ENCODE results near the gene NOSTRIN.
"Not testable (repeated sequence)": the region's sequence is repeated elsewhere in the genome, so short reads cannot be mapped to it uniquely, and the experiment has no call there.

NOSTRIN gene

GRCh38 chr2:168854651-168855050, 52.2 kb downstream of the NOSTRIN start:
- H3K27me3 ChIP-seq (ENCODE audit: insufficient read depth, poor library complexity, severe bottlenecking), result no peaks in the 10 kb centered on the region
- TF ChIP-seq REST (IDR thresholded peaks at IDR 0.05; ENCODE audit: insufficient replicate concordance, low read depth) (no peak), POLR2AphosphoS5 (IDR thresholded peaks at IDR 0.05; ENCODE audit: low read depth) (no peak), GABPA (IDR thresholded peaks at IDR 0.05; ENCODE audit: low read depth) (no peak), SPI1 (IDR thresholded peaks at IDR 0.05; ENCODE audit: borderline replicate concordance, low read depth) (no peak)
- TF ChIP-seq, protein P1, sequence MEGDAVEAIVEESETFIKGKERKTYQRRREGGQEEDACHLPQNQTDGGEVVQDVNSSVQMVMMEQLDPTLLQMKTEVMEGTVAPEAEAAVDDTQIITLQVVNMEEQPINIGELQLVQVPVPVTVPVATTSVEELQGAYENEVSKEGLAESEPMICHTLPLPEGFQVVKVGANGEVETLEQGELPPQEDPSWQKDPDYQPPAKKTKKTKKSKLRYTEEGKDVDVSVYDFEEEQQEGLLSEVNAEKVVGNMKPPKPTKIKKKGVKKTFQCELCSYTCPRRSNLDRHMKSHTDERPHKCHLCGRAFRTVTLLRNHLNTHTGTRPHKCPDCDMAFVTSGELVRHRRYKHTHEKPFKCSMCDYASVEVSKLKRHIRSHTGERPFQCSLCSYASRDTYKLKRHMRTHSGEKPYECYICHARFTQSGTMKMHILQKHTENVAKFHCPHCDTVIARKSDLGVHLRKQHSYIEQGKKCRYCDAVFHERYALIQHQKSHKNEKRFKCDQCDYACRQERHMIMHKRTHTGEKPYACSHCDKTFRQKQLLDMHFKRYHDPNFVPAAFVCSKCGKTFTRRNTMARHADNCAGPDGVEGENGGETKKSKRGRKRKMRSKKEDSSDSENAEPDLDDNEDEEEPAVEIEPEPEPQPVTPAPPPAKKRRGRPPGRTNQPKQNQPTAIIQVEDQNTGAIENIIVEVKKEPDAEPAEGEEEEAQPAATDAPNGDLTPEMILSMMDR (IDR thresholded peaks at IDR 0.05; ENCODE audit: insufficient read depth, low read length), result no peak
- H3K27ac ChIP-seq (replicated peaks), result no peak overlapping the region
- DNase-seq (ENCODE audit: low read depth in 1 of 2, low spot score in 1 of 2), result no peak
- H3K4me3 ChIP-seq (replicated peaks; ENCODE audit: insufficient read depth, low read length), result no peak overlapping the region

DNA sequence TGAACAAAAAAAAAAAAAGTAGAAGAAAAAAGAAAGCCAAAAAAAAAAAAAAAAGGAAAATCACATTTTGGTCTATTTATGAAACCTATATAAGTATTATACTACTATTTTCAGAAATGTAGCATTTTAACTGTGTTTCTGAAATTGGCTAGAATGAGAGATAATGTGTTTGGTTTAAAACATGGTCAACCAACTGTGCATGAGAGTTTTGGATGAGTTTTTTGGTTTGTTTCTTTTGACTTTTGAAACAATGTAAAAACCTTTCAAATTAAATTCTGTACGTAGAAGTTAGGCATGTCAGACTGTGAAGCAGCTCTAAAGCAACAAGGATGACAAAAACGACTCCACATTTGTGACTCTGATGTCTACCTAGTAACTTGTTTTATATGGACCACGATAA, 53.2 kb downstream of the NOSTRIN start:
- no peak for DNase-seq (ENCODE audit: low read depth in 1 of 2, low spot score in 1 of 2)
- TF ChIP-seq, protein P1 (IDR thresholded peaks at IDR 0.05; ENCODE audit: insufficient read depth, low read length), result no peak
- no peak for TF ChIP-seq GABPA (IDR thresholded peaks at IDR 0.05; ENCODE audit: low read depth)
- no peak for TF ChIP-seq POLR2AphosphoS5 (IDR thresholded peaks at IDR 0.05; ENCODE audit: low read depth)
- TF ChIP-seq REST (IDR thresholded peaks at IDR 0.05; ENCODE audit: insufficient replicate concordance, low read depth), result no peak
- TF ChIP-seq SPI1 (IDR thresholded peaks at IDR 0.05; ENCODE audit: borderline replicate concordance, low read depth), result no peak
- Histone ChIP-seq H3K4me3 (replicated peaks; ENCODE audit: insufficient read depth, low read length) (no peak overlapping the region), H3K27me3 (ENCODE audit: insufficient read depth, poor library complexity, severe bottlenecking) (no peaks in the 10 kb centered on the region), H3K27ac (replicated peaks) (no peak overlapping the region)

DNA sequence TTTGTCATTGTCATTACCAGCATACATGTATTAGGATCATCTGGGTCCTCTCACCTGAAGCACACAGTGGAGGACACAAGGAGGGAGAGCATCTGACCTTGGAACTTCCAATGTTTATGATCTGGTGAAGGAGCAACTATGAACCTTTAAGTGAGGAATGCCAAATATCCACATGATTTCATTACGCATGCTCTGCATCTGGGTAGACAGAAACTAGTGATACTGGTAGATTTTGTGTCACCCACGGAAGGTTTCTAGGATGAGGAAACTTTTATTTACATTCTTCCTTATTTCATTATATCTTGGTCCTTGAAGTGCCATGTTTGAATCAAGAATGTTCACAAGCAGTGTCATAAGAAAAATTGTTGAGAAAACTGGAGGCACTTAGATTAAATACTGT, 55.7 kb downstream of the NOSTRIN start:
- no peak overlapping the region for H3K27ac ChIP-seq (replicated peaks)
- no peak for DNase-seq (ENCODE audit: low read depth in 1 of 2, low spot score in 1 of 2)
- TF ChIP-seq REST (IDR thresholded peaks at IDR 0.05; ENCODE audit: insufficient replicate concordance, low read depth), result no peak
- no peak for TF ChIP-seq GABPA (IDR thresholded peaks at IDR 0.05; ENCODE audit: low read depth)
- no peak for TF ChIP-seq POLR2AphosphoS5 (IDR thresholded peaks at IDR 0.05; ENCODE audit: low read depth)
- TF ChIP-seq SPI1 (IDR thresholded peaks at IDR 0.05; ENCODE audit: borderline replicate concordance, low read depth), result no peak
- TF ChIP-seq, protein P1 (IDR thresholded peaks at IDR 0.05; ENCODE audit: insufficient read depth, low read length), result no peak
- H3K4me3 ChIP-seq (replicated peaks; ENCODE audit: insufficient read depth, low read length), result no peak overlapping the region
- H3K27me3 ChIP-seq (ENCODE audit: insufficient read depth, poor library complexity, severe bottlenecking), result no peaks in the 10 kb centered on the region

- H3K27me3 ChIP-seq (ENCODE audit: insufficient read depth, poor library complexity, severe bottlenecking); DNase-seq (ENCODE audit: low read depth in 1 of 2, low spot score in 1 of 2); H3K27ac ChIP-seq (replicated peaks); H3K4me3 ChIP-seq (replicated peaks; ENCODE audit: insufficient read depth, low read length): not testable (repeated sequence)
Measured at GRCh38 chr2:168867164-168867563, 64.7 kb downstream of the NOSTRIN start.

GRCh38 chr2:168870369-168870768, 67.9 kb downstream of the NOSTRIN start:
- not testable (repeated sequence) for H3K27ac ChIP-seq (replicated peaks); DNase-seq (ENCODE audit: low read depth in 1 of 2, low spot score in 1 of 2); H3K27me3 ChIP-seq (ENCODE audit: insufficient read depth, poor library complexity, severe bottlenecking); H3K4me3 ChIP-seq (replicated peaks; ENCODE audit: insufficient read depth, low read length)

- DNase-seq (ENCODE audit: low read depth in 1 of 2, low spot score in 1 of 2); H3K27ac ChIP-seq (replicated peaks); H3K27me3 ChIP-seq (ENCODE audit: insufficient read depth, poor library complexity, severe bottlenecking); H3K4me3 ChIP-seq (replicated peaks; ENCODE audit: insufficient read depth, low read length): not testable (repeated sequence)
Measured at GRCh38 chr2:168870824-168871223, 68.4 kb downstream of the NOSTRIN start.

Data from HL-60 (cell line).